ENCODE results near the gene PTPN22. TPM values are rescaled to one million over a fixed set of nuclear protein-coding genes. Genes with fewer than 3 reads are reported as not detected.

The PTPN22 gene
- total and polyA plus RNA-seq, 4 donors, result 0.22 to 3.1 (median 0.31) TPM

GRCh38 chr1:113904293-113904673 is 32.8 kb upstream of the PTPN22 start:
- H3K9me3 ChIP-seq (ENCODE audit: control insufficient read depth, insufficient read depth, low read length), result no peaks in the 10 kb centered on the region
- WGBS (ENCODE audit: insufficient coverage), result 1% methylated on average over 9 of the region's 11 CpGs
- H3K27ac ChIP-seq (ENCODE audit: low read depth, low read length), result peak overlapping the region; percentile 97
- H3K27me3 ChIP-seq (ENCODE audit: control insufficient read depth, insufficient read depth, low read length), result no peaks in the 10 kb centered on the region
- peaks cover 17% of the 10 kb centered on the region for H3K36me3 ChIP-seq (ENCODE audit: control insufficient read depth, insufficient read depth, low read length)
- H3K4me3 ChIP-seq (ENCODE audit: low read depth, low read length), result peak overlapping the region; percentile 86
- H3K4me1 ChIP-seq (ENCODE audit: control insufficient read depth, insufficient read depth, low read length), result peaks cover 14% of the 10 kb centered on the region
- no peak for DNase-seq (ENCODE audit: low read depth in 4 of 6, low spot score in 6 of 6)

DNA sequence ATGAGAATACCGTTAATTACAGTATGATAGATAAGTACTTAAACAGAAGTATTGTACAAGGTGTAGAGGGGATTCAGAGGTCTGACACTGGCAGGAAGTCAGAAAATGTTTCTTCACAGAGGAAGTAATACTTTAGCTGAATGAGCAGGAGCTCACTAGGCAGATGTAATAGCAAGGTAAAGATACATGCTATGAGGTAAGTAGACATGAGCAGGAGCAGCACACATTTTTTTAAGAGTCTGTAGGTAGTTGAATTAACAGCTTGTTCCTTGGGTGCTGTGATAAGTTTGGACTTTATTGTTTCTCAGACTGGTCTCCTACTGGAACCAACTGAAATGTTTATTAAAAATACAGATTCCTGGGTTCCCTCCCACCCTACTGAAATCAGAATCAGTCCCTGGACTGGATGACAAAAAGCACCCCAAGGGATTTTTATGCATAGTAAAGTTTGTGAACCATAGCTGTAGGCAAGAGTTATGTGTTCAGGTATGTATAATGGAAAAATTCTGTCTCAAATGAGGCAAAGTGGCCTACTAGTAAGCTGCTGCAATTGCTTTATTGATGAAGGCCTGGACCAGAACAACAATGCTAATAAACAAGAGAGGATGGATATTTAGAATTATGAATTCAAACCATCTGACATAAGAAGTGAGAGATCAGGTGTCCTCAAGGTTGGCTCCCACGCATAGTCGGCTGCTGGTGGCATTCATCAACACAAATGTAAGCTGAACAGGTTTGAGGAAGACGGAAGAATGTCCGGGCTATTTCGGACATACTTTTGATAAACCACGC is 32.2 kb upstream of the PTPN22 start:
- Histone ChIP-seq H3K9me3 (ENCODE audit: control insufficient read depth, insufficient read depth, low read length) (no peaks in the 10 kb centered on the region), H3K27me3 (ENCODE audit: control insufficient read depth, insufficient read depth, low read length) (no peaks in the 10 kb centered on the region), H3K4me3 (ENCODE audit: low read depth, low read length) (peak overlapping the region; percentile 86), H3K27ac (ENCODE audit: low read depth, low read length) (peak overlapping the region; percentile 97), H3K4me1 (ENCODE audit: control insufficient read depth, insufficient read depth, low read length) (peaks cover 14% of the 10 kb centered on the region), H3K36me3 (ENCODE audit: control insufficient read depth, insufficient read depth, low read length) (peaks cover 16% of the 10 kb centered on the region)
- no peak for DNase-seq (ENCODE audit: low read depth in 4 of 6, low spot score in 6 of 6)
- WGBS (ENCODE audit: insufficient coverage), result 28% methylated on average over 4 of the region's 7 CpGs

GRCh38 chr1:113901191-113901590 is 29.7 kb upstream of the PTPN22 start:
- Histone ChIP-seq H3K4me3 (ENCODE audit: low read depth, low read length) (no peak overlapping the region), H3K27ac (ENCODE audit: low read depth, low read length) (no peak overlapping the region), H3K27me3 (ENCODE audit: control insufficient read depth, insufficient read depth, low read length) (no peaks in the 10 kb centered on the region), H3K4me1 (ENCODE audit: control insufficient read depth, insufficient read depth, low read length) (peaks cover 8% of the 10 kb centered on the region), H3K9me3 (ENCODE audit: control insufficient read depth, insufficient read depth, low read length) (no peaks in the 10 kb centered on the region), H3K36me3 (ENCODE audit: control insufficient read depth, insufficient read depth, low read length) (peaks cover 14% of the 10 kb centered on the region)
- WGBS (ENCODE audit: insufficient coverage), result no CpG with 5 or more reads among the region's 3 CpGs
- no peak for DNase-seq (ENCODE audit: low read depth in 4 of 6, low spot score in 6 of 6)

DNA sequence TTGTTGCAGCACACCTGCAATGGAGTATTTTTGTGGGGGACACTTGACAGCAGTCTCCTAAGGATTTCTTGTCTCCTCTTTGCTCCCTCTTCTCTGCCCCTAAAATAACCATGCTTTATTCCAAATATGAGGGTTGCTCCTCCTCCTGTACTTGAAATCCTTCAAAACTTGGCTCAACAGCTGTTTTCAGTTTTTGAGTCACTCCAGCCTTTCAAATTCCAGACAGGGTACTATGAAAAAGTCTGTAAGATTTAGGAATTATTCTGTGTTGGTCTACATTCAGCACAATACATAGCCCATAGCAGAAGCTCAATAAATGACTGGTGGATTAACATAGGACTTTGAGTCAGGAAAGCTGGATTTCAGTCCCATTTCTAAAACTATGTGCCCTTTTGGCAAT is 27.6 kb upstream of the PTPN22 start:
- no peak overlapping the region for H3K27ac ChIP-seq (ENCODE audit: low read depth, low read length)
- no peaks in the 10 kb centered on the region for H3K27me3 ChIP-seq (ENCODE audit: control insufficient read depth, insufficient read depth, low read length)
- peaks cover 18% of the 10 kb centered on the region for H3K36me3 ChIP-seq (ENCODE audit: control insufficient read depth, insufficient read depth, low read length)
- H3K4me1 ChIP-seq (ENCODE audit: control insufficient read depth, insufficient read depth, low read length), result no peaks in the 10 kb centered on the region
- DNase-seq (ENCODE audit: low read depth in 4 of 6, low spot score in 6 of 6), result no peak
- H3K9me3 ChIP-seq (ENCODE audit: control insufficient read depth, insufficient read depth, low read length), result no peaks in the 10 kb centered on the region
- H3K4me3 ChIP-seq (ENCODE audit: low read depth, low read length), result no peak overlapping the region

GRCh38 chr1:113898241-113898814 is 26.8 kb upstream of the PTPN22 start:
- no peak for DNase-seq (ENCODE audit: low read depth in 4 of 6, low spot score in 6 of 6)
- no CpG with 5 or more reads among the region's 1 CpG for WGBS (ENCODE audit: insufficient coverage)
- no peaks in the 10 kb centered on the region for H3K9me3 ChIP-seq (ENCODE audit: control insufficient read depth, insufficient read depth, low read length)
- no peaks in the 10 kb centered on the region for H3K27me3 ChIP-seq (ENCODE audit: control insufficient read depth, insufficient read depth, low read length)
- peaks cover 18% of the 10 kb centered on the region for H3K36me3 ChIP-seq (ENCODE audit: control insufficient read depth, insufficient read depth, low read length)
- no peaks in the 10 kb centered on the region for H3K4me1 ChIP-seq (ENCODE audit: control insufficient read depth, insufficient read depth, low read length)
- H3K4me3 ChIP-seq (ENCODE audit: low read depth, low read length), result no peak overlapping the region
- H3K27ac ChIP-seq (ENCODE audit: low read depth, low read length), result no peak overlapping the region

GRCh38 chr1:113895961-113896360 is 24.4 kb upstream of the PTPN22 start:
- Histone ChIP-seq H3K9me3 (ENCODE audit: control insufficient read depth, insufficient read depth, low read length) (no peaks in the 10 kb centered on the region), H3K27me3 (ENCODE audit: control insufficient read depth, insufficient read depth, low read length) (no peaks in the 10 kb centered on the region), H3K4me1 (ENCODE audit: control insufficient read depth, insufficient read depth, low read length) (no peaks in the 10 kb centered on the region), H3K36me3 (ENCODE audit: control insufficient read depth, insufficient read depth, low read length) (peaks cover 18% of the 10 kb centered on the region), H3K4me3 (ENCODE audit: low read depth, low read length) (no peak overlapping the region), H3K27ac (ENCODE audit: low read depth, low read length) (no peak overlapping the region)
- WGBS (ENCODE audit: insufficient coverage), result 79% methylated on average over 3 of the region's 8 CpGs
- DNase-seq (ENCODE audit: low read depth in 4 of 6, low spot score in 6 of 6), result no peak

DNA sequence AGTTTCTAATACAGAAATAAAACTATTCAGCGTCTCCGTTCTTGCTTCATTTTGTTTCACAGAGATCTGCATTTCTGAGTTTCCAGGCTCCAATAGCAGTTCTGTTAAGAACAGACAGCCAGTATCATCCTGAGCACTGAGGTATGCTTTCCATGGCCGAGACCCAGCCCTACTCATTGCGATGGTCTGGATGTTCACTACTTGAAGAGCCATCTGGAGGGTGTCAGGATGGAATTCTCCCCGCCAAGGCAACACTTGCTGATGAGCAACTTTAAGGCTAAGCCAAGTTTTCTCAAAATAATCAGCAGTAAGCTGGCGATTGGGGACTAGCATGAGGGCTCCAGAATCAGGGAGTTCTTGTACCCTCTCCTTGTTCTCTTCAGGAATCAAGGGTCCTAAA is 23.6 kb upstream of the PTPN22 start:
- Histone ChIP-seq H3K36me3 (ENCODE audit: control insufficient read depth, insufficient read depth, low read length) (peaks cover 17% of the 10 kb centered on the region), H3K27ac (ENCODE audit: low read depth, low read length) (no peak overlapping the region)
- DNase-seq (ENCODE audit: low read depth in 4 of 6, low spot score in 6 of 6), result peak in 1 of 6 donors; percentile 28

GRCh38 chr1:113893267-113893666 is 21.8 kb upstream of the PTPN22 start:
- Histone ChIP-seq H3K27ac (ENCODE audit: low read depth, low read length) (no peak overlapping the region), H3K36me3 (ENCODE audit: control insufficient read depth, insufficient read depth, low read length) (peaks cover 13% of the 10 kb centered on the region), H3K4me3 (ENCODE audit: low read depth, low read length) (no peak overlapping the region), H3K9me3 (ENCODE audit: control insufficient read depth, insufficient read depth, low read length) (no peaks in the 10 kb centered on the region), H3K4me1 (ENCODE audit: control insufficient read depth, insufficient read depth, low read length) (no peaks in the 10 kb centered on the region), H3K27me3 (ENCODE audit: control insufficient read depth, insufficient read depth, low read length) (no peaks in the 10 kb centered on the region)
- no peak for DNase-seq (ENCODE audit: low read depth in 4 of 6, low spot score in 6 of 6)
- WGBS (ENCODE audit: insufficient coverage), result 90% methylated on average over 2 of the region's 3 CpGs

More for the DNA sequence above, 23.6 kb upstream of the PTPN22 start:
- WGBS (ENCODE audit: insufficient coverage), result 90% methylated on average over 4 of the region's 6 CpGs
- Histone ChIP-seq H3K4me1 (ENCODE audit: control insufficient read depth, insufficient read depth, low read length) (no peaks in the 10 kb centered on the region), H3K9me3 (ENCODE audit: control insufficient read depth, insufficient read depth, low read length) (no peaks in the 10 kb centered on the region), H3K4me3 (ENCODE audit: low read depth, low read length) (no peak overlapping the region), H3K27me3 (ENCODE audit: control insufficient read depth, insufficient read depth, low read length) (no peaks in the 10 kb centered on the region)

GRCh38 chr1:113891631-113892220 is 20.2 kb upstream of the PTPN22 start:
- Histone ChIP-seq H3K36me3 (ENCODE audit: control insufficient read depth, insufficient read depth, low read length) (peaks cover 5% of the 10 kb centered on the region), H3K27ac (ENCODE audit: low read depth, low read length) (no peak overlapping the region), H3K9me3 (ENCODE audit: control insufficient read depth, insufficient read depth, low read length) (no peaks in the 10 kb centered on the region), H3K27me3 (ENCODE audit: control insufficient read depth, insufficient read depth, low read length) (no peaks in the 10 kb centered on the region), H3K4me1 (ENCODE audit: control insufficient read depth, insufficient read depth, low read length) (no peaks in the 10 kb centered on the region), H3K4me3 (ENCODE audit: low read depth, low read length) (no peak overlapping the region)
- WGBS (ENCODE audit: insufficient coverage), result 97% methylated on average over 9 of the region's 11 CpGs
- DNase-seq (ENCODE audit: low read depth in 4 of 6, low spot score in 6 of 6), result no peak

DNA sequence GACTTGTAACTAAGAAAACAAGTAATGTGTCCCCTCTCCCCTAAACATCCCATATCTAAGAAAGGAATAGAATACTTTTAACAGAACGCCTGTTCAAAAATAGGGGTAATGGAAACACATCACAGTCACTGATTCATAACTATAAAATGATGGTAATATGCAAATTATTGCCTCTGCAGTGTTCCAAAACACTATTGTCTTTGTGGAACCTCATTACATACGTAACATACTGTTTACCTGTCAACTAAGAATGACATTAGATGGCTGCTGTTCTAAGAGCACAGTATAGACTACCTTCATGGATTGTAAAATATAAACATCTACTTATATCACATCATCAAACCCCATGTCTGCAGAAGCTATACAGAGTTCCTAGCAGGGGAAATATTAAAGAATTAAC is 19.3 kb upstream of the PTPN22 start:
- no CpG with 5 or more reads among the region's 2 CpGs for WGBS (ENCODE audit: insufficient coverage)
- no peak overlapping the region for H3K4me3 ChIP-seq (ENCODE audit: low read depth, low read length)

More for the DNA sequence above, 19.3 kb upstream of the PTPN22 start:
- Histone ChIP-seq H3K4me1 (ENCODE audit: control insufficient read depth, insufficient read depth, low read length) (no peaks in the 10 kb centered on the region), H3K9me3 (ENCODE audit: control insufficient read depth, insufficient read depth, low read length) (no peaks in the 10 kb centered on the region), H3K36me3 (ENCODE audit: control insufficient read depth, insufficient read depth, low read length) (peaks cover 3% of the 10 kb centered on the region), H3K27me3 (ENCODE audit: control insufficient read depth, insufficient read depth, low read length) (no peaks in the 10 kb centered on the region), H3K27ac (ENCODE audit: low read depth, low read length) (no peak overlapping the region)
- no peak for DNase-seq (ENCODE audit: low read depth in 4 of 6, low spot score in 6 of 6)
